ENCODE results near the gene FOXE3. TPM values are rescaled to one million over a fixed set of nuclear protein-coding genes. Genes with fewer than 3 reads are reported as not detected.
A peak's percentile ranks its signal among the peaks of the same experiment; 100 is the strongest.

FOXE3 gene
- total RNA-seq, 1 donor from 2014 or later: not detected

GRCh38 chr1:47423872-47424271 lies 7.8 kb downstream of the FOXE3 start:
- Histone ChIP-seq H3K36me3 (ENCODE audit: control insufficient read depth, insufficient read depth, low read length) (no peaks in the 10 kb centered on the region), H3K4me3 (ENCODE audit: low read depth, low read length) (no peak overlapping the region), H3K27me3 (ENCODE audit: control insufficient read depth, insufficient read depth, low read length) (peaks cover 1% of the 10 kb centered on the region)
- no peak for DNase-seq (ENCODE audit: low read depth)
- no peak for TF ChIP-seq CTCF (IDR thresholded peaks at IDR 0.05; ENCODE audit: insufficient read depth, low read length, poor library complexity, severe bottlenecking)

GRCh38 chr1:47424336-47424982 lies 8.4 kb downstream of the FOXE3 start:
- DNase-seq (ENCODE audit: low read depth): no peak
- H3K4me3 ChIP-seq (ENCODE audit: low read depth, low read length): no peak overlapping the region
- peak; percentile 83 for TF ChIP-seq CTCF (IDR thresholded peaks at IDR 0.05; ENCODE audit: insufficient read depth, low read length, poor library complexity, severe bottlenecking)
- no peaks in the 10 kb centered on the region for H3K27me3 ChIP-seq (ENCODE audit: control insufficient read depth, insufficient read depth, low read length)
- H3K36me3 ChIP-seq (ENCODE audit: control insufficient read depth, insufficient read depth, low read length): no peaks in the 10 kb centered on the region

- DNase-seq (ENCODE audit: low read depth): no peak
- Histone ChIP-seq H3K4me3 (ENCODE audit: low read depth, low read length) (no peak overlapping the region), H3K27me3 (ENCODE audit: control insufficient read depth, insufficient read depth, low read length) (peaks cover 11% of the 10 kb centered on the region)
These were observed 15.4 kb downstream of the FOXE3 start for GRCh38 chr1:47431534-47431933.

GRCh38 chr1:47432071-47433036 lies 16.3 kb downstream of the FOXE3 start:
- H3K27me3 ChIP-seq (ENCODE audit: control insufficient read depth, insufficient read depth, low read length): peaks cover 11% of the 10 kb centered on the region
- peak; percentile 84 for TF ChIP-seq CTCF (IDR thresholded peaks at IDR 0.05; ENCODE audit: insufficient read depth, low read length, poor library complexity, severe bottlenecking)
- no peak overlapping the region for H3K4me3 ChIP-seq (ENCODE audit: low read depth, low read length)
- no peaks in the 10 kb centered on the region for H3K36me3 ChIP-seq (ENCODE audit: control insufficient read depth, insufficient read depth, low read length)
- no peak for DNase-seq (ENCODE audit: low read depth)

More at GRCh38 chr1:47431534-47431933, 15.4 kb downstream of the FOXE3 start:
- no peak for TF ChIP-seq CTCF (IDR thresholded peaks at IDR 0.05; ENCODE audit: insufficient read depth, low read length, poor library complexity, severe bottlenecking)
- H3K36me3 ChIP-seq (ENCODE audit: control insufficient read depth, insufficient read depth, low read length): no peaks in the 10 kb centered on the region

GRCh38 chr1:47433037-47433421 lies 16.9 kb downstream of the FOXE3 start:
- no peak for DNase-seq (ENCODE audit: low read depth)
- Histone ChIP-seq H3K36me3 (ENCODE audit: control insufficient read depth, insufficient read depth, low read length) (no peaks in the 10 kb centered on the region), H3K4me3 (ENCODE audit: low read depth, low read length) (no peak overlapping the region), H3K27me3 (ENCODE audit: control insufficient read depth, insufficient read depth, low read length) (peaks cover 13% of the 10 kb centered on the region)
- no peak for TF ChIP-seq CTCF (IDR thresholded peaks at IDR 0.05; ENCODE audit: insufficient read depth, low read length, poor library complexity, severe bottlenecking)

All from kidney epithelial cell (primary cell).